ENCODE data around the gene DIP2C. TPM values are rescaled to one million over a fixed set of nuclear protein-coding genes. Genes with fewer than 3 reads are reported as not detected.
"Not testable (repeated sequence)": the region's sequence is repeated elsewhere in the genome, so short reads cannot be mapped to it uniquely, and the experiment has no call there.

DIP2C gene
- total RNA-seq, 1 donor: 0.27 TPM

DNA sequence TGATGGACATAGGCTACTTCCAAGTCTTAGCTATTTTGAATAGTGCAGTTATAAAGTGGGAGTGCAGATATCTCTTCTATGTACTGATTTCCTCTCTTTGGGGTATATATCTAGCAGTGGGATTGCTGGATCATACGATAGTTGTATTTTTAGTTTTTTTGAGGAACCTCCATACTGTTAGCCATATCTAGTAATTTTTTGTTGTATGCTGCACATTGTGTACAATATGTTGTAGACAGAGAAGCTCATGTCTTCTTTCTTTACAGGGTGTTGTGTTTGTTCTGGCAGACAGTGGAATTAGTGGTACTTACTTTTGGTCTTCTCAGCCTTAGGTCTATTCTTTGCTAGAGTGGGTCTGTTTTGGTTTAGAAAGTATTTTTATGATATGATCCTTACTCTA, 13.7 kb upstream of the DIP2C start:
- no peak for DNase-seq (ENCODE audit: low read depth in 2 of 3, low spot score in 2 of 3)

GRCh38 chr10:700183-700582, 10.7 kb upstream of the DIP2C start:
- DNase-seq (ENCODE audit: low read depth in 2 of 3, low spot score in 2 of 3): not testable (repeated sequence)

DNA sequence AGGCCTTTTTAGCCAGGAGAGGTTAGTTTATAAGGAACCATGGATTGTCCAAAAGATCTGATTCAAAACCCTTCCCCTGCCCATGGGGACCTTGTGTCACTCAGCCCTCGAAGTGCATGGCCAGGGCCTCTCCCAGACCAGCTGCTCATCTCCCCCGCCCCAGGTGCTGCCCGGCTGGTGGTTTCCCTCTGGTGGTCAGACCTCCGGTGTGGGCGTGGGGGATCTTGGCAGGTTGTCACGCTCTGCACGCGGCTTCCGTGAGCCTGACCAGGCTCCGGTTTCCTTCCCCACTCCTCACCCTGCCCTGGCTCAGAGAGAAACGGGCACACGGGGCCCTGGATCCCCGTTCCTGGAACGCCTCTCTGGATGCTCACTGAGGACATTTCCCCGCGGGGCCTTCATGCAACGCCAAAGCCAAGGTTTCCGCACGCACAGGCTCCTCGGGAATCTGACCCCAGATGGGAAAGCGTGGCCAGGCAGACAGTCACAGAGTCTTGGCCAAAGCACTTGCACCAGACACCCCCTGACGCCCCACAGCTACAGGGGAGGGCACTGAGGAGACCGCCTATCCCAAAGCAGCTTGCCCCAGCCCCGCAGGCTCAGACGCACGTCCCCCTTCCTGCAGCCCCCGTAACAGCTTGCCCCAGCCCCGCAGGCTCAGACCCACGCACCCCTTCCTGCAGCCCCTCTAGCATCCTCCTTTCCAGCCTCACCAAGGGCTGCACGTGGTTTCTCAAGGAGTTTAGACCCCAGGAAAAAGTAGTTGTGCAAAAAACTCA, 7.8 kb upstream of the DIP2C start:
- no peak for DNase-seq (ENCODE audit: low read depth in 2 of 3, low spot score in 2 of 3)

- DNase-seq (ENCODE audit: low read depth in 2 of 3, low spot score in 2 of 3): no peak
These were observed 5.9 kb upstream of the DIP2C start for GRCh38 chr10:695396-695795.

- DNase-seq (ENCODE audit: low read depth in 2 of 3, low spot score in 2 of 3): no peak
These were observed 4.0 kb upstream of the DIP2C start for GRCh38 chr10:693506-693905.

DNA sequence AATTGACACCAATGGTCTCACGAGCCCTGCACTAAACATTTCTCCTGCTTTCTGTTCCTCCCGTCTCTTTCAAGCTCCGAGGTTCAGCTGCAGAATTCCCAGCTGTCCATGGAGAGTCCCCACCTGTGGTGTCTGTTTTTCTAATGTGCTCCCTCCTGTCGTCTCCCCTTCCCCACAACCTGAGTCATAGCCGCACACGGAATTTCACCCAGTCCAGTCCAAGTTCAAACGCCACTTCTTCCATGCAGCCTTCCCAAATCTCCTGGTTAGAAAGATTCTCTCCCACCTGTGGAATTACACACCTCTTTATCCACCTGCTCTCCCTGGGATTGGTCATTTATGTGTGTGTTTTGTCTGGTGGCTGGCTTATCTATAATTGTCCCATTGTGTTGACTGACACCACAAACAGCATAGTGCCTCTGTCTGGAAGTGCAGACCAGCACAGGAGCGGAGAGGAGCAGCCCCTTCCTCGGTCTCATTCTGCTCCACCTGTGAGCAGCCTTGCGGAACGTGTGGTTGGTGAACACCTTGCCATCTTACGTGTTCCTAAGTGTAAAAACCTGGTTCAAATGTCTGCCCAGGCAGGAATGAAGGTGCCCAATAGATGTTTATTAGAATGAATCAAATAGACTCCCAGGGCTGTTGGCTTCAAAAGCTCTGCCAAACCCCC, 3.3 kb upstream of the DIP2C start:
- no peak for DNase-seq (ENCODE audit: low read depth in 2 of 3, low spot score in 2 of 3)

- DNase-seq (ENCODE audit: low read depth in 2 of 3, low spot score in 2 of 3): no peak
These were observed 1.7 kb upstream of the DIP2C start for GRCh38 chr10:691216-691615.

DNA sequence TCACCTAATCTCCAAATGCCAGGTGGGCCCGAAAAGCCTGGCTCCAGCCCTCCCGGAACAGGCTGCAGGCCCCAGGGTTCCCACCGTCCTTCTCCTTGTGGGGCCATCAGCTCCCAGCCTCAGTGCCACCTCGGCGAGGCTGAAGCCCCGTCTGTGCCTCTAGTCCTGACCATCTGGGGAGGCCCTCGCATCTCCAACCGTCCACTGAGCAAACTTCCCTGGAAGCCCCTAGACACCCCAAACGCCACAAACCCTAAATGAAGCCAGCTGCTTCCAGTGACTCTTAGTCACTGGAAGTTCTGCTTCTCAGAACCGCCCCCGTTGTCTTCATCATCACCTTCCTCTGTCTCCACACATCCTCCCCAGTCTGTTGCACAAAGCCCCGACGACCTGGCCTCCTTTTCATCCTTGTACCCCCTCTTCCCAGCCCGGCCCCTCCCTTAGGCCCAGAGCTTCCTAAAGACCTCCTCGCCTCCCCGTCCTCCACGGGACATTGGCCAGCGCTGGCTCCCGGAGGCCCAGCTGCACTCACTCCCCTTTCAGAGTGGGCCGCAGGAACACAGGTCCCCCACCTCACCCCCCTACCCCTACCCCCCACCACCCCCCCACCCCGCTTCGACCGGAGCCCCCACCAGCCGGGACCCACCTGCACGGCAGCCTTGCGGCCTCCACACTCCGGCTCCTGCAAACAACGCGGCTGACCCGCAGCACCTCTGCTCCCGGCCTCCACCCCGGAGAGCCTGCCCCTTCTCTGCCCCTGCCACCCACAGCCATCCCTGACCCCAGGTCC, 1.1 kb upstream of the DIP2C start:
- no peak for DNase-seq (ENCODE audit: low read depth in 2 of 3, low spot score in 2 of 3)

DNA sequence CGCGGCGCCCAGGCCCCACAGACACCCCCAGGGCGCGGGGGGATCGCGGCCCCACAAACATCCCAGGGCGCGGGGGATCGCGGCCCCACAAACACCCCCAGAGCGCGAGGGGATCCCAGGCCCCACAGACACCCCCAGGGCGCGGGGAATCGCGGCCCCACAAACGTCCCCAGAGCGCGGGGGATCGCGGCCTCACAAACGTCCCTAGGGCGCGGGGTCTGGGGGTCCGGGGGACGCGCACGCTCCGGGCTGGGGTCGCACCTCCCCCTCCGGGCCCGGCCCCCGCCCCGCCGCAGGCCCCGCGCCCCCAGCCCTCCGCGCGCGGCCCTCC, 382 bp downstream of the DIP2C start:
- no peak for DNase-seq (ENCODE audit: low read depth in 2 of 3, low spot score in 2 of 3)

- DNase-seq (ENCODE audit: low read depth in 2 of 3, low spot score in 2 of 3): no peak
These were observed 952 bp downstream of the DIP2C start for GRCh38 chr10:688312-689120.

DNA sequence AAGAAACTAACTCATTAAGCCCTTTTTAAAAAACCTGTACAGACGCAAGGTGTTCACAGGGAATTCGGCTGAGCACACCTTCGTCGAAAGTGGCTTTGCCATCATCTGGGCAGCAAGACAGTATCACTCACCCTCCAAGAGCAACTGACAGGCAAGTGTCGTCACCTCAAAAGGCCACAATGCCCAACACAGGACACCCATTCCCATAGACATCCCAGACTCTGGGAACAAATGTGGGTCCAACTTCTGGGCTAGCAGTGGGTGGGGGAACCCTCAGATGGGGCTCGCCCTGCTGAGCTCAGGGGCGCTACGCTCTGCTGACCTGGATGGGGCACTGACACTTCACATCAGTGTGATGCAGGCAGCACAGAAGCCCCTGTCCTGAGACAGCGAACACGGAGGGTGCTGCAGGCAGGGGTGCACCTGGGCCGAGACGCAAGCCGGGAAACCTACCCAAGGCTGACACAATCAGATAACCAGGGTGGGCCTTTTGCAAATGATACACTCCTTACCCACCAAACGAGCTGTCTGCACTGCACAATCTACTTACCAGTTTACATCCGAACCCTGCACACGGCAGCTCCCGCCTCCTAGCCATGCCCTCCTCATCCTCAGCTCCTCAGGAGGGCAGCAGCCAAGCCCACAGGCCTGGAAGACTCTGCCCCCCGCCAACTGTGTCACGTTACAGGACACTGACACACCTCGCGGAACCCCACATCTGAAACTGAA, 1.7 kb downstream of the DIP2C start:
- DNase-seq (ENCODE audit: low read depth in 2 of 3, low spot score in 2 of 3): no peak

DNA sequence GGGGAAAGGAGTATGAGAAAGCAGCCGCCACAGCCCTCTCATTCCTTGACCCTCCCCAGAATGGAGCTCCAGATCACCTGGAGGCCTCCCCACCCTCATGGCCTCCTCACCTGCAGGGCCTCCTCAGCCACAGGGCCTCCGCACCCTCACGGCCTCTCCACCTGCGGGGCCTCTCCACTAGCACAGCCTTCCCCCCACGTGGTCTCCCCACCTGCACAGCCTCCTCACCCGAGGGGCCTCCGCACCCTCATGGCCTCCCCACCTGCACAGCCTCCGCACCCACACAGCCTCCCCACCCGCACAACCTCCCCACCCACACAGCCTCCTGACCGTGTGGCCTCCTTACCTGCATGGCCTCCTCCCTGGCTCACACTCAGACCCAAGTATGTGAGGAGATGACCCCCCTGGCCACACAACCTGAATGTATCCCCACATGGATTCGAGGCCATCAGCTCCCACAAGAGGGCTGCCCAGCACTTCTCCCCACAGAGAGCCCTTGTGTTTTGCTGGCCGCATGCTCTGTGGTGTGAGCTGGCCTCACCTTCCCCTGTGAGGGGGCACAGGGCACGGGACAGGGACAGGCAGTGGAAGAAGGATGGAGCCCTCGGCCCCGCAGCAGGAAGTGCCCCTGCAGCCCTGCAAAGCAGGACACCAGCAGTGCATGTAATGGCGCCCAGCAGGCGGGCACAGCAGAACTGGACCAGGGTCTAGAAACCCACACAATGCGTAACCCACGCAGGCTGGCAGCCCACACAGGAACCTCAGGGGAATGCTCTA, 3.1 kb downstream of the DIP2C start:
- no peak for DNase-seq (ENCODE audit: low read depth in 2 of 3, low spot score in 2 of 3)

GRCh38 chr10:685613-686012, 3.9 kb downstream of the DIP2C start:
- no peak for DNase-seq (ENCODE audit: low read depth in 2 of 3, low spot score in 2 of 3)

DNA sequence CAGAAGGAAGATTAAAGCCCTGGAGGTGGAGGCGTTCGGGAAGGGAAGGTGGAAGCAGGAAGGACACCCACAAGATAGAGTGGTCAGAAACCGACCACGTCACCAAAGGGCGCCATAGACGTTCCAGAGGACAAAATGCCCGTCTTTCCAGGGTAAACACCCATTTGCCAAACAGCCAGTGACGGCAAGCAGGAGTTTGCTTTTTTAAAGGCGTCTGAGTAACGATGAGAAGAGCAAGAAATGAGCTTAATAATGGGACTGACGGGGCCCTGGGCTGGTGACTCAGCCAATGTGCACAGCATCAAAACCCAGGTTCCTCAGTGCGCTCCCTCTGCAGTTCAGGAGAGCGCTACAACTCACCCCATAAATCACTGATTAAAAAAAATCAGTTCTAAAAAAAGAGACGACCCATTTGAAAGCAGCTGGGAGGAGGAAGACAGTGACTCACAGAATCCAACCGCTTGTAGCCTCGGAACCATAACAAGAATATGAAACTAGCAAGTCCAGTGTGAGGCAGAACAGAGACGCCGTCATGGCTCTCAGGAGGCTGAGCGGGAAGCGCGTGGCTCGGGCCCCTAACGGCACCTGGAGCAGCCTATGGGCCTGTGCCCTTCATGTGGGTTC, 5.9 kb downstream of the DIP2C start:
- no peak for DNase-seq (ENCODE audit: low read depth in 2 of 3, low spot score in 2 of 3)

DNA sequence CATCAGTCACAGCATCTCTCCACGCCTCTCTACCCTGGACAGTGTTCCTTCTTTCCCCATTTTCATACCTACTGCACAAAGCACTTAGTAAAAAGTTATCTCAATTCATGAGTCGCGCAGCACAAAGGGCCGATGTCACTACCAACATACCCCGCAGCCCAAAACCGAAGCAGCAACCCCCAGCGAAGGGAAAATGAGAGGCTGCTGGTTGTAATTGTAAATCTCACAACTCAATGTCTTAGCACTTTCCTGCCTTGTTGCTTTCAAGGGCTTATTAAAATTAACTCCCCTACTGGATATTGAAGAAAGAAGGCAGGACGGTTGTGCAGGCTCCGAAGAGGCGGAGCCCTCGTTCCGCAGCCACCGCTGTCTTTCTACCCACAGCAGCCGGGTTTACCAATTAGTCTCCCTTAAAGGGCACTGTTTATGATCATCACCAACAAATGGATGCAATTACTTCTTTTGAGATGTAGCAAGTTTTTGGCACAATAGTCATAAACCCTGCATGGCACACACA, 6.5 kb downstream of the DIP2C start:
- DNase-seq (ENCODE audit: low read depth in 2 of 3, low spot score in 2 of 3): no peak

DNA sequence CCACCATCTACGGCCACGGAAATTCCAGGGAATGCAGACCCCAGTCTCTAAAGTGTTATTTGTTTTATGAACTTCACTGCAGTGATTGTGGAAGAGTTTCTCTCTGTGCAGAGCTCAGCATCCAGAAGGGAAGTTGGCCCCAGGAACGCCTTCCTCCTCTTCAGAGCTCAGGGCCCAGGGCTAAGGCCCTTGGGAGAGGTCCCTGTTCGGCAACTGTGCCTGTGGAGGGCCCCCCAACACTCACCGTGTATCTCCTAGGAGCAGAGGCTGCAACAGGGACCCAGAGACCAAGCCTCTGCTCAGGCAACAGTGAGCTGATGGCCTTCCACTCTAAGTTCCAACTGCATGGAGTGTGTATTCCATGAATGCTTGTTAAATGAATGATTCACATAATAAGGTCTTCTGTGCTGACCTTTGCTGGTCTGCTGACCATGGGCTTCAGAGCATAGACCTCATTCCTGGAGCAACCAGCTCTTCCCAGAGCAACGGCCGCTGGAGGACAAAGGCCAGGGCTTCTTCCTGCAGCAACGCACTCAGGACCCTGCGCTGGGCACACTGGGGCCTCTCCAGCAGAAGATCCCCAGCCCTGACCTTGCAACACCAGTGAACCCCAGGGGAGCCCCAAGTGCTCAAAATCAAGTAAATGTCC, 7.7 kb downstream of the DIP2C start:
- DNase-seq (ENCODE audit: low read depth in 2 of 3, low spot score in 2 of 3): no peak

GRCh38 chr10:680745-681144, 8.7 kb downstream of the DIP2C start:
- no peak for DNase-seq (ENCODE audit: low read depth in 2 of 3, low spot score in 2 of 3)

DNA sequence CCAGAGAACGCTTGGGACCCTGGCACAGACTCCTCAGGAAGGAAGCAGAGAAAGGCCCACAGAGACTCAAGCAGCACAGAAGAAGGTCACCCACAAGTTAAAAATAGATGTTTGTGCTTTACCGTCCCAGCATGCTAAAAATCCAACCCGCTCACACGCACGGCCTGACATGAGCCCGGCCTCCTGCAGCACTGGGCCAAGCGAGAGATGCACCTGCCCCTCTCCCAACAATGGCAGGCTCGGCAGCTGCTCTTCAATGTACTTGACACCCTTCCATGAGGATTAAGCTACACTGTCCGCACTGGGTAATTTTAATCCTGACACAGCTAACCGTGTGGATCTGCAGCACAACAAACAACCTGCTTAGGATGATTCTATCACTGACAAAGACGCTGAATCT, 9.3 kb downstream of the DIP2C start:
- DNase-seq (ENCODE audit: low read depth in 2 of 3, low spot score in 2 of 3): no peak

Data from hematopoietic multipotent progenitor cell (in vitro differentiated cells).